Peyer's patch (tissue), 4 donors: ENCODE results near the gene FRMD4A.

Source experiments
- POLR2A ChIP-seq, 2 donors: fragments of 450-650 bp; IDR thresholded peaks; one replicate each; pipeline ENCODE4 v1.5.1; 2017; ENCODE audit warnings: antibody characterized with exemption in 2 of 2, mild to moderate bottlenecking in 2 of 2, moderate library complexity in 2 of 2
- TF ChIP-seq, protein P1 (sequence below), 6 experiments: fragments of 450-650 bp in 4 of 6; fragments of 200-600 bp in 2 of 6; sonication (generic) in 1 of 6; IDR thresholded peaks; one replicate each; pipeline ENCODE4 v1.5.1; 2017 to 2019; ENCODE audit warnings: antibody characterized with exemption in 6 of 6, mild to moderate bottlenecking in 3 of 6, moderate library complexity in 1 of 6

DNA sequence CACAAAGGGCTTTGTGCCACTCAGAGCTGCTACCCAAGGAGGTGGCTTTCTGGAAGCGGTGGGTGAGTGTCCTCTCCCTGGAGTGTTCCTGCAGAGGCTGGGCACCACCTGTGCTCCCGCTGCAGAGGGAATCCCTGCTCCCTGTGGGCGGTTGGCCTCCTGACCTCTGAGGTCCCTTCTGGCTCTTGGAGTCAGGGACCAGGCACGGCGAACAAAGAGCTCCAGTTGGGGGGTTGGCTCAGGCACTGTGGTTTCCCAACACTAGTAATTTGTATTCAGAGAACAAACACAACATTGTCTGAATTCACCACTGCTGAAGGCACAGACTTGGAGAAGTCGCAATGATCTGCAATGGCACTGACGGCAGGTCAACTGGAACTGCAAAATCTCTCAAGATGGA, 415.0 kb downstream of the FRMD4A start:
- TF ChIP-seq, protein P1, sequence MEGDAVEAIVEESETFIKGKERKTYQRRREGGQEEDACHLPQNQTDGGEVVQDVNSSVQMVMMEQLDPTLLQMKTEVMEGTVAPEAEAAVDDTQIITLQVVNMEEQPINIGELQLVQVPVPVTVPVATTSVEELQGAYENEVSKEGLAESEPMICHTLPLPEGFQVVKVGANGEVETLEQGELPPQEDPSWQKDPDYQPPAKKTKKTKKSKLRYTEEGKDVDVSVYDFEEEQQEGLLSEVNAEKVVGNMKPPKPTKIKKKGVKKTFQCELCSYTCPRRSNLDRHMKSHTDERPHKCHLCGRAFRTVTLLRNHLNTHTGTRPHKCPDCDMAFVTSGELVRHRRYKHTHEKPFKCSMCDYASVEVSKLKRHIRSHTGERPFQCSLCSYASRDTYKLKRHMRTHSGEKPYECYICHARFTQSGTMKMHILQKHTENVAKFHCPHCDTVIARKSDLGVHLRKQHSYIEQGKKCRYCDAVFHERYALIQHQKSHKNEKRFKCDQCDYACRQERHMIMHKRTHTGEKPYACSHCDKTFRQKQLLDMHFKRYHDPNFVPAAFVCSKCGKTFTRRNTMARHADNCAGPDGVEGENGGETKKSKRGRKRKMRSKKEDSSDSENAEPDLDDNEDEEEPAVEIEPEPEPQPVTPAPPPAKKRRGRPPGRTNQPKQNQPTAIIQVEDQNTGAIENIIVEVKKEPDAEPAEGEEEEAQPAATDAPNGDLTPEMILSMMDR (IDR thresholded peaks at IDR 0.05) = no peak
- TF ChIP-seq POLR2A (IDR thresholded peaks at IDR 0.05) = no peak
